Measurements from ENCODE around the gene SLX1B.
"Not testable (repeated sequence)": the region's sequence is repeated elsewhere in the genome, so short reads cannot be mapped to it uniquely, and the experiment has no call there.

SLX1B gene

DNA sequence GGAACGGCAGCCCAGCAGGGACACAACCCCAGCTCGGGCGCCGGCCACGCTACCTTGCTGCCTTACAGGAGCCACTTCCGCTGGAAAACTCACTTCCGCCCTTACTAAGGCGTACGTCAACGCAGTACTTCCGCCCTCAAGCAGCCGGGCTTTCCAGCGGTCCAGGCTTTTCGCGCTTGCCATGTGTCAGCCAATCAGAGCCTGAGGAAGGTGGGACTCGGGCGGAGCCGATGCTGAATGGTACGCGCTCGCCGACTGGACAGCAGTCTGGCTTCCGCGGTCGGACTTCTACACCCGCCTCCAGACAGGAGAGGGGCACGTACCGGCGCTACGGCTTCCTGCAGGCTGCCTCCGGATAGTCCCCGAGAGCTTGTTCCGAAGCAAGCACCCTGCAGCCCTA lies at the start of gene SLX1B, which contains the start of gene BOLA2:
Gene SLX1B, plus strand, starts transcription at position 265 of the 400 bp plus-strand sequence.
Gene BOLA2, minus strand, starts transcription at position 83 of the 400 bp plus-strand sequence. CDS start 98 bp downstream, outside the sequence.
- not testable (repeated sequence) for DNase-seq (ENCODE audit: low read depth, low spot score)

DNA sequence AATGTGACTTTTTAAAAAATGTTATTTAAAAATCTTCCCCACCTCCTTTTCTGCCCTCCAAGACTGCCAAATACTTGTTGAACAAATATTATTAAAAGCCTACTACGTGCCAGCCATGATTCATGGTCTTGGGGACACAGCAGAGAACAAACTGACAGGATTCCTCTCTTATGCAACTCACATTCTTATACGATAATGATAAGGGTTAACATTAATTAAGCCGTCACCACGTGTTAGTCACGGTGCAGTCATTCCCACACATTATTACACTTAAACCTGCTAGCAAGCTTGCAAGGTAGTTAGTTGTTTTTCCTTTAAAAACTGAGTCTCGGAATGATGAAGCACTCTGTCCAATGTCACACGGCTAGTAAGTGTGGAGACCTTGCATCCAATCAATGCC lies 49.1 kb upstream of the SLX1B start:
- DNase-seq (ENCODE audit: low read depth, low spot score) = not testable (repeated sequence)

DNA sequence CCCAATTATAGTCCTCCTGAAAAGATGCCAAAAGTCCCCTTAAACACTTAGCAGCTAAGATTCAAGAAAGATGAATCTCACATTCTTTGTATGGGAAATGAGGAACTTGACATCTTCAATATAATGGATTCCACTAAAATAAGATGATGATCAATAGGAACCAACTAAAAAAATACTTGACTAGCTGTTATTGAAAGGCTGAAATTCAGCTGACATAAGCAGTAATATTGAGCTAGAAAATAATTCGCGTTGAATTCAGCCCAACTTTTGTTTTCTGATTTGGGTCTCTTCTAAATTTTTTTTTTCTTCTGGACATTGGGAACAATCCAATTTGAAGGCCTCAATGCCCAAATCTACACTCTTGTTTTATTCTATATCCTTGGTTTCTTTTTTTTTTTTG lies 30.7 kb upstream of the SLX1B start:
- not testable (repeated sequence) for DNase-seq (ENCODE audit: low read depth, low spot score)

DNA sequence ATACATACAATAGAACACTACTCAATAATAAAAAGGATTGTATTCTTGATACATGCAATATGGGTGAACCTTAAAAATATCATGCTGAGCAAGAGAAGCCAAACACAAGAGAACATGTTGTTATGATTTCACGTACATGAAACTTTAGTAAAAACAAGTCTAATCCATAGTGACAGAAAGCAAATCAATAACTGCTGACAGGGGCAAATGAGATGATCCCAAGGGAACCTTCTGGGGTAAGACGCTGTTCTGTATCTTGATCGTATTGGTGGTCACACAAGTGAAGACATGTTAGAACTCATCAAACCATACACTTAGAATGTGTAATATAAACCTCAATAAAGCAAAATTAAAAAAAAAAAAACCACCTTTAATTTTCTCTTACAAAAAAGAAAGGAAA lies 28.9 kb upstream of the SLX1B start:
- not testable (repeated sequence) for DNase-seq (ENCODE audit: low read depth, low spot score)

DNA sequence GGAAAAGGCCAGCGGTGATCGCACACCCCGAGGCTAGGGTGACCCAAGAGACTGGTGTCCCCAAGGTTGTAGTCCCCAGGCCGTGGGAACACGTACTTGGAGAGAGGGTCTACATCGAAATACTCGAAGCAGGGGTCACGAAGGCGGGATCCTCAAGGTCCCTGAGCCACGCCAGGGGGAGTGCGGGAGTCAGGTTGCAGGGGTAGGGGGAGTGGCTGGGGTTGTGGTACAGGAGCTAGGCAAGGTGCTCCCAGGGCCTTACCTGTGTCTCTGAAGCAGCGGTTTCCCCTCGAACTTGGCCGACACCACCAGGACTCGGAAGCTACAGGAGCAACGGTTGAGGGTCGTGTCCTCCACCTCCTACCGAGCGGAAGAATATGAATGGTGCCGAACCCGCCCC lies 579 bp upstream of the SLX1B start:
- not testable (repeated sequence) for DNase-seq (ENCODE audit: low read depth, low spot score)

DNA sequence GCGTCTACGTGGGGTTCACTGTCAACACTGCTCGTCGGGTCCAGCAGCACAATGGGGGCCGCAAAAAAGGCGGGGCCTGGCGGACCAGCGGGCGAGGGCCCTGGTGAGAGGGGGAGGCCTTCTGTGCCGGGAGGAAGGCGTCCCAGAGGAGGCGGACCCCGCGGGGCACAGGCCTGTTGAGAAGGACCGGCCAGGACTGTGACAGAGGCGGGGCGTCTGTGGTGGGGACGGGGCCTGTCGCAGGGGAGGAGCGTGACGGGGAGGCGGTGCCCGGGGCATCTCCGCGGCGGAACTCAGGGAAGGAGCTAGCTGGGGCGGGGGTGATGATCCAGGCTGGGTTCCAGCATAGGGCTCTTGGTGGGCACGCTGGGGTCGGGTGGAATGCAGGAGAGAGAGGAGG lies 495 bp downstream of the SLX1B start:
- not testable (repeated sequence) for DNase-seq (ENCODE audit: low read depth, low spot score)

DNA sequence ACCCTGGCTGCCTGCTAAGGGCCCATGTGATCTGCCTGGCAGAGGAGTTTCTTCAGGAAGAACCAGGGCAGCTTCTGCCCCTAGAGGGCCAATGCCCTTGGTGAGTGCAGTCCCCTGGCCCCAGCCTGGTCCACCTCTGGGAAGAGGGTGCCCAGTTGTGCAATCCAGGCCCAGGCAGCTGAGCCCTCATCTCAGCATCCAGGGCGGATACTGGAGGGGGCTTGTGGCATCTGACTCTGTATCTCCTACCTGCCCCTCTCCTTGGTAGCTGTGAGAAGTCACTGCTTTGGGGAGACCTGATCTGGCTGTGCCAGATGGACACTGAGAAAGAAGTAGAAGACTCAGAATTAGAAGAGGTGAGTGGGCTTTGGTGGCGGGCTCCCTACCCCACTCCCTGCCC lies 3.3 kb downstream of the SLX1B start:
- not testable (repeated sequence) for DNase-seq (ENCODE audit: low read depth, low spot score)

DNA sequence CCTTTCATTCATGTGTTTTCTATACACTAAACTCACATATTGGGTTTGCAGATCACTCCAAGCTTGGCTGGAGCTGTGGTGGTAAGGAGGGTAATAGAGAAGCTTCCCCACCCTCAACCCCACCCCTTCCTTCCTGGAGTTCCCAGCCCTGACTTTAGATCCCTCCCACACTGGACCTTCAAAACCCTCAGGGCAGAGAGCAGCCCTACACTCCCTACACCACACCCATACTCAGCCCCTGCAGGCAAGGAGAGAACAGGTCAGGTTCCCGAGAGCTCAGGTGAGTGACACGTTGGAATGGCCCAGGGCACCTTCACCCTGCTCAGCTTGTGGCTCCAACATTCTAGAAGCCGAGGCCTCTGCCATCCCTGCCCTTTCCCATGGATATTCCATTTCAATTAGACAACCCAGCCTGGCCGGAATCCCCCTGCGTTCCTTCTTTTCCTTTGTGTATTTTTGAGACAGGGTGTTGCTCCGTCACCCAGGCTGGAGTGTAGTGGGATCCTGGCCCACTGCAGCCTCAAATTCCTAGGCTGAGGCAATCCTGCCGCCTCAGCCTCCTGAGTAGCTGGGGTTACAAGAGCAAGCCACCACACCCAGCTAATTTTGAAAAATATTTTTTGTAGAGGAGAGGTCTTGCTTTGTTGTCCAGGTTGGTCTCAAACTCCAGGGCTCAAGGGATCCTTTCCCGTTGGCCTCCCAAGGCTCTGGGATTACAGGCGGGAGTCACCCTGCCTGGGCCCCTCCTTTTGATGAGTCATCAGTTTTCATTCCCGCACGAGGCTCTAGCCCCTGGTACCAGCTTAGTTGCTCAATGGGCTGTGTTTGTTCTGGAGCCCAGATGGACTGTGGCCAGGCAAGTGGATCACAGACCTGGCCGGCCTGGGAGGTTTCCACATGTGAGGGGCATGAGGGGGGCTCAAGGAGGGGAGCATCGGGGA lies 5.6 kb downstream of the SLX1B start, which contains the start of gene SULT1A4:
Gene SULT1A4, plus strand, starts transcription at position 208 of the 941 bp plus-strand sequence. CDS start 1,473 bp downstream, outside the sequence.
- DNase-seq (ENCODE audit: low read depth, low spot score) = not testable (repeated sequence)

DNA sequence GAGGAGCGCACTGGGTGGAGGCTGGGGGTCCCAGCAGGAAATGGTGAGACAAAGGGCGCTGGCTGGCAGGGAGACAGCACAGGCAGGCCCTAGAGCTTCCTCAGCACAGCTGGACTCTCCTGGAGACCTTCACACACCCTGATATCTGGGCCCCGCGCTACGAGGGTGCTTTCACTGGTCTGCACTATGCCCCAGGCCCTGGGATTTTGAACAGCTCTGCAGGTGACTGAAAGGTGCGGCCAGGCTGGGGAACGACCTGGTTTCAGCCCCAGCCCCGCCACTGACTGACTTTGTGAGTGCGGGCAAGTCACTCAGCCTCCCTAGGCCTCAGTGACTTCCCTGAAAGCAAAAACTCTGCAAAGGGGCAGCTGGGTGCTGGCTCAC lies 6.3 kb downstream of the SLX1B start:
- not testable (repeated sequence) for DNase-seq (ENCODE audit: low read depth, low spot score)

DNA sequence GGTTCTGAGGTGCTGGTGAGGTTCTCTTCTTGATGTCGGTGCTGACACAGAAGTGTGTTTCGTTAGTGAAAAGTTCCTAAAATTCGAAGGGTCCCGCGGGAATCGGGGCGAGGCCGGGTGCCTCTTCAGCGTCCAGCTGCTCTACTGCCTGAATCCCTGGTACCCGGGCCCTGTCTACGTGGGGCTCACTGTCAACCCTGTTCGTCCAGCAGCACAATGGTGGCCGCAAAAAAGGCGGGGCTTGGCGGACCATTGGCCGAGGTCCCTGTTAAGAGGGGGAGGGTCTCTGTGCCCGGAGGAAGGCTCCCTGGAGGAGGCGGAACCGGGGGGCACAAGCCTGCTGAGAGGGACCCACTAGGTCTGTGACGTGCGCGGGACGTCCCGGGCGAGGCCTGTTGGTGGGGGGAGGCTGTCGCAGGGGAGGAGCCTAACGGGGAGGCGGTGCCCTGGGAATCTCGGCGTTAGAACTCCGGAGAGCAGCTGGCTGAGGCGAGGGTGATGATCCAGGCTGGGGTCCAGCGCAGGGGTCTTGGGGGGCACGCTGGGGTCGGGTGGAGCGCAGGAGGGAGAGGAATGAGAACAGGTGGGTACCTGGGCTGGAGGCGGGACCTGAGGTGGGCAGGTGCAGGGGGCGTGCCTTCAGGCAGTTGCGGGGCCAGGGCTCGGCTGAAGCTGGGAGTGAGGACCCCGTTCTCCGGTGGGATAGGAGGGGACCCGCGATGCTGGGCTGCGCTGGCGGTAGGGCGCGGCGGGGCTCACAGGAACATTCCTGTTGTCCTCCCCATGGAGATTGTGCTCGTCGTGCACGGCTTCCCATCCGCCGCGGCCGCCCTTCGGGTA lies 11.9 kb downstream of the SLX1B start:
- not testable (repeated sequence) for DNase-seq (ENCODE audit: low read depth, low spot score)

DNA sequence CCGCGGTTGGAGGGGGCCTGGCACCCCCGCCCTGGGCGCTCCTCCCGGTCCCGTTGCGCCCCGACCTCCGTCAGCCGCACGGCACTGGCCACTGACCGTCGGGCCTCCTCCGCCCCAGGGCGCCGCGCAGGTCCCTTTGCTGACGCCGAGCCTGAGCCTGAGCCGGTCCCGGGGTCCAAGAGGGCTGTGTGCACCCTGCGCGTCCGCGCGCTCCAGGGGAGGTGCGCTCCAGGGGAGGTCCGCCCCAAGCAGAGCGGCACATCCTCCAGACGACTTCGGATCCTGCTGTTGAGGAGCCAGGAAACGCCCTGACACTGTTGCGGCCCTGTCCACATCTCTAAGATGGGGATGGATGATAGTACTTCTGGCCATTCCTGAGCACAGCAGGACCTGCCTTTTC lies 12.6 kb downstream of the SLX1B start:
- DNase-seq (ENCODE audit: low read depth, low spot score) = not testable (repeated sequence)

DNA sequence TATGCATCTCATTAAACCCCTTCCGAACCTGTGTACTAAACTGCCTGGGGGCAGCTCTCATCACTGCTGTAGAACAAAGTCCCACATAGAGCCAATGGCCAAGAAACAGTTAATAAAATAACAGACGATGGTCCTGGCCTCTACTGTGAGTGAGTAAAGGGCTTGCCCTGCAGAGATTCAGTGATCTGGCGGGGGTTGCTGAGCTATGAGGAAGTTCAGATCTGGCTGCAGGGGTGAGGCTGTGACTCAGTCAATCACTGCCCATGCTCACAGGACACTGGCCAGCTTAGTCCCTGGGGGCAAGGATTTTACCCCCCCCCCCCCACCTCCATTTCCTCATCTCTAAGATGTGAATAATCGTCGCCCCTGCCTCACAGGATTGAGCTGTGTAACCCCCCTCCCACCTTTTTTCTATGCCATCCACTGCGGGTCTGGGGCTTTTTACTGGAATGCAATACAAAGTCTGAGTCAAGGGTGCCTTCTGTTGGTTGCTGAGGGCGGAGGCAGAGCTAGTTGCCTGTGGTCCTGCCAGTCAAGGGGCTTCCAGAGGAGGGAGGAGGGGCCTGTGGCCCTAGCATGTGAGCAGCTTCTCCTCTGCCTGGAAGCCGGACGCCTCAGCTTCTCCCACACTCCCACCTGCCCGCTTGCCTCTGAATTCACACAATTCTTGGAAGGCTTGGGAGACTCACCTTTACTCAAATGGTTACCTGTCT lies 13.5 kb downstream of the SLX1B start:
- not testable (repeated sequence) for DNase-seq (ENCODE audit: low read depth, low spot score)

DNA sequence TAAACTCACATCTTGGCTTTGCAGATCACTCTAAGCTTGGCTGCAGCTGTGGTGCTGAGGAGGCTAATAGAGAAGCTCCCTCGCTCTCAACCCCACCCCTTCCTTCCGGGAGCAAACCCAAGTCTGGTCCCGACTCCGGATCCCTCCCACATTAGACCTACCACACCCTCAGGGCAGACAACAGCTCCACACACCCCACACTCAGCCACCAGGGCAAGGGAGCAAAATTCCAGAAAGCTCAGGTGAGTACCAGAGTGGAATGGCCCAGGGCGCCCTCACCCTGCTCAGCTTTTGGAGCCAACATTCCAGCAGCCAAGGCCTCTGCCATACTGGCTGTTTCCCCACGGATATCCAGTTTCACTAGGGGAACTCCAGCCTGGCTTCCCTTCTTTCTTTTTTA lies 15.3 kb downstream of the SLX1B start:
- DNase-seq (ENCODE audit: low read depth, low spot score) = not testable (repeated sequence)

DNA sequence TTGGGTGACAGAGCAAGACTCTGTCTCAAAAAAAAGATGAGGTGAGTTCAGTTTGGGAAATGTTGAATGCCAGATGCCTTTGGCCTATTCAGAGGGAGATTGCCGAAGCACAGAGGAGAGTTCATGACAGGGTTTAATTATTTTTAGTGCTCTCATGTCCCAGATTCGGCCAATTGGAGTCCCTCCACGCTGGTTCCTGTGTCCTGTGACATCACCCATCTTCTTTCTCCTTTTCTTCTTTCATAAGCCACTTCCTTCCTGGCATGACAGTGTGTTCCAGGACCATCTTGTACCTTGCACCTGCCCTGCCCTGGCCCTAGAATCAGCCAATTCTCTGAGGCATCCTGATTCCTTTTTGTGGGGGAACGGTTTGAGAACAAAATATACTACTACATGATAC lies 17.7 kb downstream of the SLX1B start:
- DNase-seq (ENCODE audit: low read depth, low spot score) = not testable (repeated sequence)

DNA sequence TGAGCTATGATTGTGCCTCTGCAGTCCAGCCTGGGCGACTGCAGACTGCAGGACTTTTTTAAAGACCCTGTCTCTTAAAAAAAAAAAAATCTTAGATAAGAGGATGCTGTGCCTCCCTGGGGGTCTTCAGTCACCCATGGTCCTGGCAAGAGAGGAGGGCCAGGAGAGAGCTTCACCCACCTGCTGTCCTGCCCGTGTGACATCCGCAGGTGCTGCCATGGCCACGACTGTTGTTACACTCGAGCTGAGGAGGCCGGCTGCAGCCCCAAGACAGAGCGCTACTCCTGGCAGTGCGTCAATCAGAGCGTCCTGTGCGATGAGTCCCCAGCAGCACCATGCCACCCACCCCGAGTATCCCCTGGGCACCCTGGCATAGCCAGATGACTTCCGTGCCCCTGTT lies 27.9 kb downstream of the SLX1B start:
- not testable (repeated sequence) for DNase-seq (ENCODE audit: low read depth, low spot score)

DNA sequence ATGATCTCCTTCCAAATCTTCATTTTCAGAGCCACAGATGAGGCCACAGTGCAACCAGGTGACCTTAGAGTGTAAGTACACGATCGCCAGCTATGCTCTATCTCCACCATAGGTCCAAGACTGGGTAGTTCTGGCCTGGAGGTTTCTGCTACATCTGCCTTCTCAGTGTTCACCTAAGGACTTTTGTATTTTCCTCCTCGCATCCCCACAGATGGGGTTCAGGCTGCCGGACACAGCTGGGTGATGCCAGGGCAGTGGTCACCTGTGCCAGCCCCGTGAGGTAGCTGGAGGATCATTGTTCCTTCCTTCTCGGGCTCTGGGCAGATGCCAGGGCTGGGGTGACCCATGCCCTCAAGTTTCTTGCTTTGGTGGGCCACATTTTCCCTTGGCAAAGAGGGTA lies 52.0 kb downstream of the SLX1B start, which contains the start of gene NPIPB12:
Gene NPIPB12, minus strand, starts transcription at position 101 of the 400 bp plus-strand sequence.
- DNase-seq (ENCODE audit: low read depth, low spot score) = not testable (repeated sequence)
